Measurements from ENCODE around the gene SHOC2. TPM values are rescaled to one million over a fixed set of nuclear protein-coding genes. Genes with fewer than 3 reads are reported as not detected.

SHOC2 gene
- polyA plus RNA-seq, 1 donor (not counting 4 experiments of a cell fraction or from before 2014, with no cell fraction given): 27.7 TPM

DNA sequence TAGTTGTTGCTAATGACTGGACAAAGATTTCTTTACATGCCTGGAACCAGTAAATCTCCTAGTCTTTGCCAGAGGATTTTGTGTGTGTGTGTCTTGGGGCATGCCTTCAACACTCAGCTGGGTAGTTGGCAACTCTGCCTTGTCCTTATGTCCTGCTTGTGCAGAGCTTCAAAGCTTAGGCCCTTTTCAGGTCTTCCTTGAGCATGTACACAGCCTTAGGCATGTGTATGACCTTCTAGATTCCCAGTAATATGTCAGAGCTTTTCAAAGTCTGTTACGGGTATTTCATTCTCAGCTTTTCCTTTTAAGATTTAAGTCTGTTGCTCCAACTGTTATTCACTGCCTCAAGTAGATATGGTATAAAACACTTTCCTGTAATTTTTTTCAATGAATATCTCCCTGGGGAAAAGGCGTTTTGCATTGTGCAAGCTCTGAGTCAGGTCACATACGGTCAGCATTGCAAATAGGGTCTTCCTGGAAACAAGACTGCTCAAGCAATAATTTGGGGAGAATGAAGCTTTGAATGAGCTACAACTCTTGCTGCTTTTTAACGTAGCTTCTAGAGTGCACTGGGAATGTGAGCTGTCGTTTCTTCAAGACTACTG lies 25.5 kb downstream of the SHOC2 start:
- peaks cover 3% of the 10 kb centered on the region for H3K9me3 ChIP-seq (ENCODE audit: control insufficient read depth, low read depth, low read length)
- H4K20me1 ChIP-seq (ENCODE audit: control insufficient read depth, extremely low read depth, insufficient read depth, low read length): no peaks in the 10 kb centered on the region
- no peak overlapping the region for H2AFZ ChIP-seq (ENCODE audit: control insufficient read depth, low read length)
- no peaks in the 10 kb centered on the region for H3K9me1 ChIP-seq (ENCODE audit: control insufficient read depth, extremely low read depth, insufficient read depth, low read length)
- no peak overlapping the region for H3K4me2 ChIP-seq (ENCODE audit: control insufficient read depth, extremely low read depth, insufficient read depth, low read depth, low read length)
- H3K36me3 ChIP-seq (ENCODE audit: control insufficient read depth in 2 of 2, extremely low read depth in 1 of 2, insufficient read depth in 2 of 2, low read length in 2 of 2): peaks cover 2 to 7% of the 10 kb centered on the region in 2 experiments
- dilution Hi-C loops (cut with MboI; ENCODE audit: extremely low pct_ligation_motif_present, low sequenced_read_pairs): no loop called here
- no peak for FAIRE-seq
- TF ChIP-seq, protein P1, sequence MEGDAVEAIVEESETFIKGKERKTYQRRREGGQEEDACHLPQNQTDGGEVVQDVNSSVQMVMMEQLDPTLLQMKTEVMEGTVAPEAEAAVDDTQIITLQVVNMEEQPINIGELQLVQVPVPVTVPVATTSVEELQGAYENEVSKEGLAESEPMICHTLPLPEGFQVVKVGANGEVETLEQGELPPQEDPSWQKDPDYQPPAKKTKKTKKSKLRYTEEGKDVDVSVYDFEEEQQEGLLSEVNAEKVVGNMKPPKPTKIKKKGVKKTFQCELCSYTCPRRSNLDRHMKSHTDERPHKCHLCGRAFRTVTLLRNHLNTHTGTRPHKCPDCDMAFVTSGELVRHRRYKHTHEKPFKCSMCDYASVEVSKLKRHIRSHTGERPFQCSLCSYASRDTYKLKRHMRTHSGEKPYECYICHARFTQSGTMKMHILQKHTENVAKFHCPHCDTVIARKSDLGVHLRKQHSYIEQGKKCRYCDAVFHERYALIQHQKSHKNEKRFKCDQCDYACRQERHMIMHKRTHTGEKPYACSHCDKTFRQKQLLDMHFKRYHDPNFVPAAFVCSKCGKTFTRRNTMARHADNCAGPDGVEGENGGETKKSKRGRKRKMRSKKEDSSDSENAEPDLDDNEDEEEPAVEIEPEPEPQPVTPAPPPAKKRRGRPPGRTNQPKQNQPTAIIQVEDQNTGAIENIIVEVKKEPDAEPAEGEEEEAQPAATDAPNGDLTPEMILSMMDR (optimal IDR thresholded peaks at IDR 0.05 in 1 of 3, IDR thresholded peaks at IDR 0.05 in 1 of 3, conservative IDR thresholded peaks at IDR 0.05 in 1 of 3; ENCODE audit: extremely low read depth in 1 of 3, insufficient read depth in 2 of 3, low read length in 3 of 3): no peak
- no peak for TF ChIP-seq EZH2 (IDR thresholded peaks at IDR 0.05; ENCODE audit: low read length)
- no peaks in the 10 kb centered on the region for H3K27me3 ChIP-seq (ENCODE audit: control insufficient read depth, extremely low read depth, insufficient read depth, low read length)
- peaks cover 57% of the 10 kb centered on the region for H3K79me2 ChIP-seq (ENCODE audit: control insufficient read depth, insufficient read depth, low read length)
- H3K27ac ChIP-seq (ENCODE audit: control insufficient read depth, insufficient read depth, low read length): no peak overlapping the region
- no peak overlapping the region for H3K4me3 ChIP-seq (ENCODE audit: control insufficient read depth in 2 of 3, extremely low read depth in 1 of 3, insufficient read depth in 2 of 3, low read depth in 1 of 3, low read length in 3 of 3)
- no peak for DNase-seq (ENCODE audit: low read depth, low spot score)
- no peak overlapping the region for H3K9ac ChIP-seq (ENCODE audit: control insufficient read depth, extremely low read depth, insufficient read depth, low read length)
- H3K4me1 ChIP-seq (ENCODE audit: control insufficient read depth, extremely low read depth, insufficient read depth, low read length): peaks cover 16% of the 10 kb centered on the region

DNA sequence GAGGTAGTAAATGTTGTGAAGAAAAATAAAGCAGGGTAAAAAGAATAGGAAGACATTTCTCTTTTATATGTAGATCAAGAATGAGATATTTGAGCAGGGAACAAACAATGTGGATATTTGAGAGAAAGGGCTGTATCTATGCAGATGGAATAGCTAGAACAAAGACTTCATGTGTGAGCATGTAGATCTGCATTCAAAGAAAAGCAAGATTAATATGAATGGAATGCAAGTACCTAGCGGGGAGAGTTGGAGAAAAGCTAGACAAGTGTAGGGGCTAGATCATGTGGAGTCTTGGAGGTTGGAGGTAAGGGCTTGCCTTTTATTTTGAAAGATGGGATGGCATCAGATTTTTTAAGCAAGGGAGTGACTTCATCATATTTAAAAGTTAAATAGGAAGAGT lies 27.1 kb downstream of the SHOC2 start:
- dilution Hi-C loops (cut with MboI; ENCODE audit: extremely low pct_ligation_motif_present, low sequenced_read_pairs): no loop called here
- no peak overlapping the region for H3K4me2 ChIP-seq (ENCODE audit: control insufficient read depth, extremely low read depth, insufficient read depth, low read depth, low read length)
- DNase-seq (ENCODE audit: low read depth, low spot score): peak; percentile 23

More for the DNA sequence above, 27.1 kb downstream of the SHOC2 start:
- Histone ChIP-seq H3K9me1 (ENCODE audit: control insufficient read depth, extremely low read depth, insufficient read depth, low read length) (no peaks in the 10 kb centered on the region), H3K27me3 (ENCODE audit: control insufficient read depth, extremely low read depth, insufficient read depth, low read length) (no peaks in the 10 kb centered on the region), H3K79me2 (ENCODE audit: control insufficient read depth, insufficient read depth, low read length) (peaks cover 48% of the 10 kb centered on the region), H4K20me1 (ENCODE audit: control insufficient read depth, extremely low read depth, insufficient read depth, low read length) (no peaks in the 10 kb centered on the region), H3K4me3 (ENCODE audit: control insufficient read depth in 2 of 3, extremely low read depth in 1 of 3, insufficient read depth in 2 of 3, low read depth in 1 of 3, low read length in 3 of 3) (no peak overlapping the region), H2AFZ (ENCODE audit: control insufficient read depth, low read length) (no peak overlapping the region), H3K27ac (ENCODE audit: control insufficient read depth, insufficient read depth, low read length) (no peak overlapping the region), H3K9me3 (ENCODE audit: control insufficient read depth, low read depth, low read length) (peaks cover 3% of the 10 kb centered on the region), H3K9ac (ENCODE audit: control insufficient read depth, extremely low read depth, insufficient read depth, low read length) (no peak overlapping the region), H3K4me1 (ENCODE audit: control insufficient read depth, extremely low read depth, insufficient read depth, low read length) (peaks cover 16% of the 10 kb centered on the region), H3K36me3 (ENCODE audit: control insufficient read depth in 2 of 2, extremely low read depth in 1 of 2, insufficient read depth in 2 of 2, low read length in 2 of 2) (peaks cover 2 to 7% of the 10 kb centered on the region in 2 experiments)
- no peak for TF ChIP-seq EZH2 (IDR thresholded peaks at IDR 0.05; ENCODE audit: low read length)
- TF ChIP-seq, protein P1 (optimal IDR thresholded peaks at IDR 0.05 in 1 of 3, IDR thresholded peaks at IDR 0.05 in 1 of 3, conservative IDR thresholded peaks at IDR 0.05 in 1 of 3; ENCODE audit: extremely low read depth in 1 of 3, insufficient read depth in 2 of 3, low read length in 3 of 3): no peak
- peak; percentile 80 for FAIRE-seq
